Measurements from ENCODE around the gene SLC9A2. TPM values are rescaled to one million over a fixed set of nuclear protein-coding genes. Genes with fewer than 3 reads are reported as not detected.
A peak's percentile ranks its signal among the peaks of the same experiment; 100 is the strongest.

SLC9A2 gene
- total and polyA plus RNA-seq, 2 of the 13 experiments (the other 11 are each of a cell fraction or from before 2014, with no cell fraction given) = 0.02 TPM; not detected in 1

DNA sequence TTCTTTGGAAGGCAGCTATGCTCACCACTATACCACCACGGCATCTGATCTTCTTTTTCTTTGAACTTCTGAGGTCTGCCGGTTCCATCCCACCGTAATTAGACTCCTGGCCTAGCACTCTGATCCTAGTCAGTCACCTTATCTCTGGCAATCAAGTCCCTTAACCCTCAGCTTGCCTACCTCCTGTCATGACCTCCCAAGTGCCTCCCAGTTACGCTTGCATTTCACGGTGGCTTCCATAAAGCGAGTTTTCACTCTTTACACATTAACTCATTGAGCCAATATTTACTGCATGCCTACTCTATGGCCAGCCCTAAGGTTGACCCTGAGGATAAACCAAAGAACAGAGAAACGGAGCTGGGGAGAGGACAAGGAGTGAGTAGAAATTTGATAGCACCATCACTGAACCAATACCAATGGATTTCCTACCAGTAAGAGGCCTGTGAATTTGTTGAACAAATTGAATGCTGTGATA is 104.7 kb downstream of the SLC9A2 start (continued):
- no peak for TF ChIP-seq IRF9 (CRISPR knock-in tag; IDR thresholded peaks at IDR 0.05; ENCODE audit: borderline replicate concordance)
- peak; percentile 53; the same call in 1 of the 2 replicates for TF ChIP-seq ZNF317 (CRISPR knock-in tag; IDR thresholded peaks at IDR 0.05)
- no peak for TF ChIP-seq ZNF468 (CRISPR knock-in tag; IDR thresholded peaks at IDR 0.05)
- no peak for TF ChIP-seq POLR2A (IDR thresholded peaks at IDR 0.05; ENCODE audit: insufficient read depth in 1 of 2, low read depth in 2 of 2, low read length in 2 of 2)
- TF ChIP-seq, protein P1, sequence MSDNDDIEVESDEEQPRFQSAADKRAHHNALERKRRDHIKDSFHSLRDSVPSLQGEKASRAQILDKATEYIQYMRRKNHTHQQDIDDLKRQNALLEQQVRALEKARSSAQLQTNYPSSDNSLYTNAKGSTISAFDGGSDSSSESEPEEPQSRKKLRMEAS (IDR thresholded peaks at IDR 0.05) = no peak; the same call in 1 of the 2 replicates
- no peak for TF ChIP-seq KLF12 (CRISPR knock-in tag; IDR thresholded peaks at IDR 0.05; ENCODE audit: borderline replicate concordance)
- 0 out of 2 replicates have a peak, but pooled peaks have one; percentile 26 for TF ChIP-seq ZNF782 (CRISPR knock-in tag; IDR thresholded peaks at IDR 0.05; ENCODE audit: borderline replicate concordance)
- TF ChIP-seq HNF4A (CRISPR knock-in tag; IDR thresholded peaks at IDR 0.05) = peak; percentile 90
- TF ChIP-seq ZNF501 (CRISPR knock-in tag; IDR thresholded peaks at IDR 0.05) = no peak
- peak; percentile 88; the same call in 1 of the 2 replicates for TF ChIP-seq ZNF337 (CRISPR knock-in tag; IDR thresholded peaks at IDR 0.05; ENCODE audit: borderline replicate concordance, low read depth)
- TF ChIP-seq TGIF2 (CRISPR knock-in tag; IDR thresholded peaks at IDR 0.05) = peak; percentile 60
- TF ChIP-seq ZNF557 (CRISPR knock-in tag; IDR thresholded peaks at IDR 0.05) = no peak
- TF ChIP-seq TERF1 (CRISPR knock-in tag; IDR thresholded peaks at IDR 0.05) = no peak
- peak; percentile 14; the same call in 1 of the 2 replicates for TF ChIP-seq PBX2 (CRISPR knock-in tag; IDR thresholded peaks at IDR 0.05)
- peak; percentile 66; the same call in 1 of the 2 replicates for TF ChIP-seq BORCS8-MEF2B (CRISPR knock-in tag; IDR thresholded peaks at IDR 0.05)
- no peak for TF ChIP-seq MXD1 (CRISPR knock-in tag; IDR thresholded peaks at IDR 0.05)
- TF ChIP-seq GATAD2A (CRISPR knock-in tag; IDR thresholded peaks at IDR 0.05) = peak; percentile 99
- TF ChIP-seq RXRB (CRISPR knock-in tag; IDR thresholded peaks at IDR 0.05; ENCODE audit: borderline replicate concordance) = peak; percentile 94
- peak; percentile 96 for TF ChIP-seq PHF21A (CRISPR knock-in tag; IDR thresholded peaks at IDR 0.05)
- TF ChIP-seq ZC3H13 (CRISPR knock-in tag; IDR thresholded peaks at IDR 0.05) = no peak
- no peak for TF ChIP-seq ZNF703 (CRISPR knock-in tag; IDR thresholded peaks at IDR 0.05; ENCODE audit: borderline replicate concordance)
- no peak for TF ChIP-seq HCFC1 (IDR thresholded peaks at IDR 0.05; ENCODE audit: low read depth, low read length)
- TF ChIP-seq ZSCAN21 (CRISPR knock-in tag; IDR thresholded peaks at IDR 0.05; ENCODE audit: borderline replicate concordance) = no peak
- TF ChIP-seq POLR2AphosphoS5 (IDR thresholded peaks at IDR 0.05; ENCODE audit: low read depth, low read length) = no peak
- TF ChIP-seq ZNF724P (CRISPR knock-in tag; IDR thresholded peaks at IDR 0.05; ENCODE audit: borderline replicate concordance) = no peak
- no peak for TF ChIP-seq PCBP1 (IDR thresholded peaks at IDR 0.05; ENCODE audit: borderline replicate concordance, low read depth, low read length)
- no peak for TF ChIP-seq ZNF841 (CRISPR knock-in tag; IDR thresholded peaks at IDR 0.05; ENCODE audit: borderline replicate concordance)
- TF ChIP-seq HNRNPLL (IDR thresholded peaks at IDR 0.05; ENCODE audit: low read depth, low read length, poor library complexity, severe bottlenecking) = no peak
- TF ChIP-seq JUND (CRISPR knock-in tag; IDR thresholded peaks at IDR 0.05) = peak; percentile 58; the same call in 1 of the 2 replicates
- TF ChIP-seq NR1H2 (CRISPR knock-in tag; IDR thresholded peaks at IDR 0.05; ENCODE audit: borderline replicate concordance, low read depth) = no peak

All from HepG2 (cell line).